GM21529 (cell line): ENCODE data around the gene METTL13.
A peak's percentile ranks its signal among the peaks of the same experiment; 100 is the strongest.

Experiments
- ATAC-seq: cut with Tn5 transposase; IDR thresholded peaks from one replicate; pipeline ENCODE4 v1.9.1; 2021; ENCODE audit not compliant: unreplicated experiment

The METTL13 gene

GRCh38 chr1:171800851-171801250 is 19.4 kb downstream of the METTL13 start:
- ATAC-seq, result no peak

- peak; percentile 47 for ATAC-seq
These were observed 20.0 kb downstream of the METTL13 start for GRCh38 chr1:171801487-171801891.

- no peak for ATAC-seq
These were observed 20.7 kb downstream of the METTL13 start for GRCh38 chr1:171802207-171802606.

DNA sequence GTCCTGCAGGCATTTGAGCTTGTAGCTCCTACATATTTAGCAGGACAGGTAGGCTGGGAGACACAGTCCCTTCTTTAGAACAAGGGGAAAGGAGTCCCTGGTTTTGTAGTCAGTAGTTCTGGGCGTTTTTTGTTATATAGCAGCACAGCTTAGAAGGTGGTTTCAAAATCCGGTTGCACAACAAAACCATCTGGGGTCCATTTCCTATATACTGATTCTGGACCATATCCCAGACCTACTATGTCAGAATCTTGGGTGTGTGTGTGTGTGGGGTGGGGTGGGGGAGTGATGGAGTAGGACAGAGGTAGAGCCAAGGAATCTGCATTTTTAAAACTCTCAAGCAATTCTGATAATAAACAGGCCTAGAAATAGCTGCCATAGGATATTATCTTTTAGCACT is 21.6 kb downstream of the METTL13 start:
- ATAC-seq, result no peak

GRCh38 chr1:171803461-171804022 is 22.1 kb downstream of the METTL13 start:
- no peak for ATAC-seq

DNA sequence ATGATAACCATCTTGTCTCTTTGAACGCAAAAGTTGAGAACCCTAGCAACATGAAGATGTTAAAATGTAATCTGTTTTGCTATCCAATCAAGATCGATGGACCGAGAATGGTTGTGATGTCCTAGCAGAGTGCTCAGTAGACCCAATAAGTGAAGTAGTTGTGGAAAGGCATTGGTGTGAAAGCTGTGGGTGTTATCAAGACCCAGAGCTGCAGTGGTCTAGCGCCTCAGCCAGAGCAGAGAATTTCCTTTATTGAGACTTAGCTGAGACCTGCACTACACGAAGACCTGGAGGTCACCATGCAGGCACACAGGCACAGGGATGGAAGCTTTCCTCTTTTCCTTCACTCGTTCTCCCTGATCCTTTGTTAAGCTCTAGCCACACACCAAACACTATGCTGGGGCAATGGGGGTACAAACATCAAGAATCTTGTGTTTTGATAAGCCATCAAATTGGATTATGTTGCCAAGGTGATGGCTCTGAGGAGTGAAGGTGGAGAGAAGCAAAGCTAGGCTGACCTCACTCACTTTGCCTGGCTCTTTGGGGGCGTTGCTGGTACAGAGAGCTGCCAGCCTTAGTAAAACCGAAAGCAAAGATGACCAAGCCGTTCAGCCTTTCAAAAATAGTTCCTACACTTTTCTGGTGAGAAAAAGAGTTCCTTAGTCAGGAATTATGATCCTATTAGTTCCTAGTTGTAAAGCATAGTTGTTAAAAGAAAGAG is 24.1 kb downstream of the METTL13 start:
- peak; percentile 70 for ATAC-seq

DNA sequence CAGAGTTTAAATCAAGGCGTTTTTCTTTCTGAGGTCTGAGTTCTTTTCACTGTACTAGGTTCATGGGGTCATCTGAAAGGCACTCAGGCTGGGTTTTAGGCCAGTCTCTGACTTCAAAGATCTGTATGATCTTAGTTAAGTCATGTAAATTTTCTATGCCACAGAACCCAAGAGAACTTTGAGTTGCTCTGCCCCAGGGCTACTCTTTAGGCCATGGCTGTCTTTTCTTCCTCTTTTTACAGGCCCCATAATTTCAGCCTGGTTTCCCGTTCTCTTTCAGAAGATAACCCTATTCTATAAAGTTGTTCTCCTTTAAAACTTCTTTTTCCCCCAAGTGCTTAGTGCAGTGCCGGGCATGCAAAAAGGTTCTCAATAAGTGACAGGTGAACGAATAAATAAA is 26.1 kb downstream of the METTL13 start:
- no peak for ATAC-seq

GRCh38 chr1:171809834-171810233 is 28.4 kb downstream of the METTL13 start:
- no peak for ATAC-seq

GRCh38 chr1:171811672-171812071 is 30.2 kb downstream of the METTL13 start:
- ATAC-seq, result no peak

- ATAC-seq, result no peak
These were observed 33.2 kb downstream of the METTL13 start for GRCh38 chr1:171814692-171815091.

- ATAC-seq, result no peak
These were observed 34.9 kb downstream of the METTL13 start for GRCh38 chr1:171816300-171816901.

- ATAC-seq, result peak; percentile 65
These were observed 36.2 kb downstream of the METTL13 start for GRCh38 chr1:171817511-171818265.

GRCh38 chr1:171819946-171820345 is 38.5 kb downstream of the METTL13 start:
- ATAC-seq, result no peak

DNA sequence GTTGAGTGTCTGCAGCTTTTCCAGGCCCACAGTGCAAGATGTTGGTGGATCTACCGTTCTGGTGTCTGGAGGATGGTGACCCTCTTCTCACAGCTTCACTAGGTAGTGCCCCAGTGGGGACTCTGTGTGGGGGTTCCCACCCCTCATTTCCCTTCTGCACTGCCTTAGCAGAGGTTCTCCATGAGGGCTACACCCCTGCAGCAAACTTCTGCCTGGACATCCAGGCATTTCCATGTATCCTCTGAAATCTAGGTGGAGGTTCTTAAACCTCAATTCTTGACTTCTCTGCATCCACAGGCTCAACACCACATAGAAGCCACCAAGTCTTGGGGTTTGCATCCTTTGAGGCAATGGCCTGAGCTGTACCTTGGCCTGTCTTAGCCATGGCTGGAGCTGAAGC is 45.5 kb downstream of the METTL13 start:
- ATAC-seq, result no peak

GRCh38 chr1:171828794-171829193 is 47.3 kb downstream of the METTL13 start:
- no peak for ATAC-seq

GRCh38 chr1:171833091-171833825 is 51.8 kb downstream of the METTL13 start:
- ATAC-seq, result no peak

- no peak for ATAC-seq
These were observed 53.4 kb downstream of the METTL13 start for GRCh38 chr1:171834821-171835220.

- no peak for ATAC-seq
These were observed 54.4 kb downstream of the METTL13 start for GRCh38 chr1:171835891-171836290.

DNA sequence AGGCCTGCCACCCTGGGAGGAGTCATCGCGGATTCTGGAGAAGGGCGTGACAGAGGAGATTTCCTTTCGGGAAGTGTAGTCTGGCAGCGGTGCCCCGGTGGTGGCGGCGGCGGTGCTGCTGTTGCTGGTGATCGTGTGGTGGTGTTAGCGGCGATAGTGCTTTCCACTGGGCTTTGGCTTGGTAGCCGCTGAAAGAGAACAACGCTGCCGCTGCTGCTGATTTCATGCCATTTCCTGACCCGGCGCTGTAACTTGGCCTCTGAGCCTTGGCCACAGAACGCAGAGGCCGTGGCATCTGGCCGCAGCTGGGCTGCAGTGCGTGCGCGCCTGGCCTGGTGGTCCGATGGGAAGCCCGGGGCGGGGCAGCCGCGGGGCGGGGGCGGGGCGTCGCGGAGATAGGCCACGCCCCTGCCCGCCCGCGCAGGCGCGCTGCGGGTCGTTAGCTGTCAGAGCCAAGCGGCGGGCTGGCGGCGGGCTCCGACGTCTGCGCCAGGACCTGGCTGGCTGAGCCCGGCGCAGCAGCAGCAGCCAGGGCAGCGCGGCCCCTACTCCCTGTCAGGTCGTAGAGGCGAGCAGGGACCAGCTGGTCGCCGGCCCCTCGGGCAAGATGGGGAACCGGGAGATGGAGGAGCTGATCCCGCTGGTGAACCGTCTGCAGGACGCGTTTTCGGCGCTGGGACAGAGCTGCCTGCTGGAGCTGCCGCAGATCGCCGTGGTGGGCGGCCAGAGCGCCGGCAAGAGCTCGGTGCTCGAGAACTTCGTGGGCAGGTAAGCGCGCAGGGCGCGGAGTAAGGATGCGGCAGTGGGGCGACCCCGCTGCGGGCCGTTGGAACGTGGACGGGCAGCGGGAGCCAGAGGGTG is 59.8 kb downstream of the METTL13 start, which contains the start of gene DNM3:
TSS of gene DNM3 (plus strand) at position 449 of the 861 bp plus-strand sequence. CDS start at position 608, 159 bp downstream.
- peak; percentile 92 for ATAC-seq
